Hindlimb muscle (tissue), 1 donor: Measurements from ENCODE around the gene DRD4. TPM values are rescaled to one million over a fixed set of nuclear protein-coding genes. Genes with fewer than 3 reads are reported as not detected.
"Not testable (repeated sequence)": the region's sequence is repeated elsewhere in the genome, so short reads cannot be mapped to it uniquely, and the experiment has no call there.

Experiments
- DNase-seq: peaks from one replicate; pipeline ENCODE4 v3.0.0-alpha.2; 2013
- polyA plus RNA-seq: library from polyadenylated mRNA; unstranded; fragments of 120-200 nt; gene quantifications from one replicate; pipeline ENCODE4 v1.2.1, GENCODE V29; 2013; ENCODE audit not compliant: insufficient read length

Gene DRD4
- polyA plus RNA-seq, 1 donor, result 1.2 TPM

GRCh38 chr11:680476-680875 is 43.4 kb downstream of the DRD4 start:
- DNase-seq, result no peak

- DNase-seq, result no peak
Observed at GRCh38 chr11:680970-681369, 43.9 kb downstream of the DRD4 start.

- no peak for DNase-seq
Observed at GRCh38 chr11:686451-687243, 49.6 kb downstream of the DRD4 start.

- DNase-seq, result no peak
Observed at GRCh38 chr11:687751-688150, 50.7 kb downstream of the DRD4 start.

GRCh38 chr11:688681-689080 is 51.6 kb downstream of the DRD4 start:
- no peak for DNase-seq

GRCh38 chr11:689625-690024 is 52.6 kb downstream of the DRD4 start:
- no peak for DNase-seq

GRCh38 chr11:690244-690643 is 53.2 kb downstream of the DRD4 start:
- DNase-seq, result not testable (repeated sequence)

Other genes starting within 250 kb of the DRD4 start
- 0.36 TPM for gene PKP3, start 243.1 kb upstream of the DRD4 start, polyA plus RNA-seq
- 19.1 TPM for gene SIGIRR, start 222.3 kb upstream of the DRD4 start, polyA plus RNA-seq
- 0.53 TPM for gene ANO9, start 195.3 kb upstream of the DRD4 start, polyA plus RNA-seq
- gene PTDSS2, start 187.0 kb upstream of the DRD4 start, polyA plus RNA-seq, result 41.6 TPM
- gene RNH1, start 130.0 kb upstream of the DRD4 start, polyA plus RNA-seq, result 114 TPM
- 144 TPM for gene HRAS, start 101.7 kb upstream of the DRD4 start, polyA plus RNA-seq
- gene LRRC56, start 99.7 kb upstream of the DRD4 start, polyA plus RNA-seq, result 9.1 TPM
- 0.80 TPM for gene LMNTD2, start 76.5 kb upstream of the DRD4 start, polyA plus RNA-seq
- gene RASSF7, start 76.3 kb upstream of the DRD4 start, polyA plus RNA-seq, result 3.7 TPM
- 21.3 TPM for gene PHRF1, start 60.8 kb upstream of the DRD4 start, polyA plus RNA-seq
- 17.5 TPM for gene IRF7, start 21.3 kb upstream of the DRD4 start, polyA plus RNA-seq
- 4.1 TPM for gene CDHR5, start 12.3 kb upstream of the DRD4 start, polyA plus RNA-seq
- gene SCT, start 10.1 kb upstream of the DRD4 start, polyA plus RNA-seq, result 127 TPM
- 36.5 TPM for gene DEAF1, start 58.0 kb downstream of the DRD4 start, polyA plus RNA-seq
- gene TMEM80, start 58.5 kb downstream of the DRD4 start, polyA plus RNA-seq, result 21.0 TPM
- 3.7 TPM for gene EPS8L2, start 69.0 kb downstream of the DRD4 start, polyA plus RNA-seq
- 68.2 TPM for gene TALDO1, start 110.2 kb downstream of the DRD4 start, polyA plus RNA-seq
- gene GATD1, start 140.2 kb downstream of the DRD4 start, polyA plus RNA-seq, result 57.6 TPM
- gene CEND1, start 152.8 kb downstream of the DRD4 start, polyA plus RNA-seq, result 0.67 TPM
- gene SLC25A22, start 161.0 kb downstream of the DRD4 start, polyA plus RNA-seq, result 10.9 TPM
- gene PIDD1, start 168.0 kb downstream of the DRD4 start, polyA plus RNA-seq, result 11.9 TPM
- gene RPLP2, start 172.7 kb downstream of the DRD4 start, polyA plus RNA-seq, result 1,677 TPM
- gene PNPLA2, start 181.6 kb downstream of the DRD4 start, polyA plus RNA-seq, result 47.9 TPM
- 17.3 TPM for gene CRACR2B, start 190.7 kb downstream of the DRD4 start, polyA plus RNA-seq
- 189 TPM for gene CD151, start 195.7 kb downstream of the DRD4 start, polyA plus RNA-seq
- gene POLR2L, start 205.3 kb downstream of the DRD4 start, polyA plus RNA-seq, result 118 TPM
- gene TSPAN4, start 205.6 kb downstream of the DRD4 start, polyA plus RNA-seq, result 55.0 TPM